ENCODE data around the gene ASPA.

Gene ASPA

DNA sequence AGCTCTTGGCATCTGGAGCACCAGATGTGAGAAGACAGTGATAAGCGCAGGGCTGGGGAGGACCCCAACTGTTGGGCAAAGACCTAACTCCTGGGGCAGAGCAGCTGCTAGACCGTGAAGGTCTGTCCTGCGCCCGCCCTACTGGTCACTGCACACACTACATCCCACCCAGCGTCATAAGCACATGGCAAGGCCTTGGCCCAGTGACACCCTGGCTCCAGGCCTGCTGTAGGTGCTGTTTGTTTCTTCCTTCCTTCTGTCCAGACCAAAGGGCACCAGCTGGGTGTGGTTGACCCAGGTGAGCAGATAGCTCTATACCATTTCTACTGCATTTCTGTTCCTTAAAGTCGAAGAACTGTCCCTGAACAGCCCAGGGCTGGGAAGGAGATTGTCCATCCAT is 75.4 kb downstream of the ASPA start:
- no peak overlapping the region for H3K4me3 ChIP-seq (ENCODE audit: low read depth, low read length)
- DNase-seq (ENCODE audit: low read depth): no peak
- TF ChIP-seq MYC (IDR thresholded peaks at IDR 0.05; ENCODE audit: low read depth, low read length) (no peak), POLR2A (IDR thresholded peaks at IDR 0.05; ENCODE audit: extremely low read depth, insufficient read length) (no peak)
- TF ChIP-seq, protein P1, sequence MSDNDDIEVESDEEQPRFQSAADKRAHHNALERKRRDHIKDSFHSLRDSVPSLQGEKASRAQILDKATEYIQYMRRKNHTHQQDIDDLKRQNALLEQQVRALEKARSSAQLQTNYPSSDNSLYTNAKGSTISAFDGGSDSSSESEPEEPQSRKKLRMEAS (IDR thresholded peaks at IDR 0.05; ENCODE audit: low read depth, low read length): peak; percentile 13; the same call in 1 of the 2 replicates
- TF ChIP-seq, protein P2, sequence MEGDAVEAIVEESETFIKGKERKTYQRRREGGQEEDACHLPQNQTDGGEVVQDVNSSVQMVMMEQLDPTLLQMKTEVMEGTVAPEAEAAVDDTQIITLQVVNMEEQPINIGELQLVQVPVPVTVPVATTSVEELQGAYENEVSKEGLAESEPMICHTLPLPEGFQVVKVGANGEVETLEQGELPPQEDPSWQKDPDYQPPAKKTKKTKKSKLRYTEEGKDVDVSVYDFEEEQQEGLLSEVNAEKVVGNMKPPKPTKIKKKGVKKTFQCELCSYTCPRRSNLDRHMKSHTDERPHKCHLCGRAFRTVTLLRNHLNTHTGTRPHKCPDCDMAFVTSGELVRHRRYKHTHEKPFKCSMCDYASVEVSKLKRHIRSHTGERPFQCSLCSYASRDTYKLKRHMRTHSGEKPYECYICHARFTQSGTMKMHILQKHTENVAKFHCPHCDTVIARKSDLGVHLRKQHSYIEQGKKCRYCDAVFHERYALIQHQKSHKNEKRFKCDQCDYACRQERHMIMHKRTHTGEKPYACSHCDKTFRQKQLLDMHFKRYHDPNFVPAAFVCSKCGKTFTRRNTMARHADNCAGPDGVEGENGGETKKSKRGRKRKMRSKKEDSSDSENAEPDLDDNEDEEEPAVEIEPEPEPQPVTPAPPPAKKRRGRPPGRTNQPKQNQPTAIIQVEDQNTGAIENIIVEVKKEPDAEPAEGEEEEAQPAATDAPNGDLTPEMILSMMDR (IDR thresholded peaks at IDR 0.05; ENCODE audit: low read depth, low read length): peak; percentile 5

DNA sequence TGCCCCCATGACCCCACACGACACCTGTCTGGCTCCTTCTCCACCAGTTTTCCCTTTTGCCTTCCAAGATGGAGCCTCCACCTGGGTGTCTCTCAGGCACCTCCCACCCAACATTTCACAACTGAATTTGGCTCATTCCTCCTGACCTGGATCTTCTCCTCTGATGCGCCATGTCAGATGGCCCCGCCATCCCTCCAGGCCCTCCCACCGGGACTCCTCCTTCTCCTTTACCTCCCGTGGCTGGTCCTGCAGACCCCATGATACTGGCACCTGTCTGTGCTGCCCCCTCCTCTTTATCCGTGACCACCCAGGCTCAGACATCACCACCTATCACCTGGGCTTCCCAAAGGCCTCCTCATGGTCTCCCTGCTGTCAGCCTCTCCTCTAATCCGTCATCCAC is 77.1 kb downstream of the ASPA start:
- DNase-seq (ENCODE audit: low read depth): no peak
- TF ChIP-seq MYC (IDR thresholded peaks at IDR 0.05; ENCODE audit: low read depth, low read length) (no peak), POLR2A (IDR thresholded peaks at IDR 0.05; ENCODE audit: extremely low read depth, insufficient read length) (no peak)
- TF ChIP-seq, protein P2 (IDR thresholded peaks at IDR 0.05; ENCODE audit: low read depth, low read length): no peak
- TF ChIP-seq, protein P1 (IDR thresholded peaks at IDR 0.05; ENCODE audit: low read depth, low read length): no peak
- H3K4me3 ChIP-seq (ENCODE audit: low read depth, low read length): no peak overlapping the region

Measured in NB4 (cell line).